Loucy (cell line): ENCODE data around the gene PHF21B.

Experiments used
- EZH2phosphoT487 ChIP-seq: fragments of 200-600 bp; IDR thresholded peaks from 2 replicates; pipeline ENCODE4 v1.6.1; 2018; ENCODE audit warnings: antibody characterized with exemption, mild to moderate bottlenecking, moderate library complexity, borderline replicate concordance
- TF ChIP-seq, protein P1 (sequence below): fragments of 200-600 bp; sonication (generic); conservative IDR thresholded peaks from 2 replicates; pipeline ENCODE4 v1.5.1; 2014; ENCODE audit warnings: mild to moderate bottlenecking, antibody characterized with exemption, low read length

DNA sequence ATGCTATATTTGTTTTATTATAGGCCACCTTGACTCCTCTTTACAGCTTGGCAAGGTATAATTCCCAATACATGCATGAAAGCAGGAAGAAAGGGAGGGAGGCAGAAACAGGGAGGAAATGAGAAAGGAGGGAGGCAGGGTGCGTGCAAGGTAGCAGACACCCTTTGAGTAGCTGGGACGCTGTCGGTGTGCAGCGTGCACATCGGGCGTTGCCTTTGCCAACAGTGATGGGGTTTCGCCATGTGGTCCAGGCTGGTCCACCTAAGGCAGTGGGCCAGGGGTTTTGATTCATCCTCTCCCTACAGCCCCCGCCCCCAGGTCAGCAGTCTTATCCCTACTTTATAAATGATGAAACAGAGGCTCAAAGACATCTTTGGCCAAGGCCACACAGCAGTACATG lies 25.0 kb upstream of the PHF21B start:
- TF ChIP-seq, protein P1, sequence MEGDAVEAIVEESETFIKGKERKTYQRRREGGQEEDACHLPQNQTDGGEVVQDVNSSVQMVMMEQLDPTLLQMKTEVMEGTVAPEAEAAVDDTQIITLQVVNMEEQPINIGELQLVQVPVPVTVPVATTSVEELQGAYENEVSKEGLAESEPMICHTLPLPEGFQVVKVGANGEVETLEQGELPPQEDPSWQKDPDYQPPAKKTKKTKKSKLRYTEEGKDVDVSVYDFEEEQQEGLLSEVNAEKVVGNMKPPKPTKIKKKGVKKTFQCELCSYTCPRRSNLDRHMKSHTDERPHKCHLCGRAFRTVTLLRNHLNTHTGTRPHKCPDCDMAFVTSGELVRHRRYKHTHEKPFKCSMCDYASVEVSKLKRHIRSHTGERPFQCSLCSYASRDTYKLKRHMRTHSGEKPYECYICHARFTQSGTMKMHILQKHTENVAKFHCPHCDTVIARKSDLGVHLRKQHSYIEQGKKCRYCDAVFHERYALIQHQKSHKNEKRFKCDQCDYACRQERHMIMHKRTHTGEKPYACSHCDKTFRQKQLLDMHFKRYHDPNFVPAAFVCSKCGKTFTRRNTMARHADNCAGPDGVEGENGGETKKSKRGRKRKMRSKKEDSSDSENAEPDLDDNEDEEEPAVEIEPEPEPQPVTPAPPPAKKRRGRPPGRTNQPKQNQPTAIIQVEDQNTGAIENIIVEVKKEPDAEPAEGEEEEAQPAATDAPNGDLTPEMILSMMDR = no peak
- no peak for TF ChIP-seq EZH2phosphoT487
